Gastroesophageal sphincter (tissue), 3 donors: ENCODE data around the gene MYLK3.

Source experiments
- CTCF ChIP-seq, 4 experiments: fragments of 200-600 bp in 2 of 4; fragments of 450-650 bp in 2 of 4; sonication (generic) in 1 of 4; IDR thresholded peaks; one replicate each; pipeline ENCODE4 v1.5.1; 2017 to 2019; ENCODE audit warnings: antibody characterized with exemption in 4 of 4, mild to moderate bottlenecking in 2 of 4, moderate library complexity in 2 of 4
- POLR2A ChIP-seq, 2 donors: fragments of 450-650 bp; IDR thresholded peaks; one replicate each; pipeline ENCODE4 v1.6.1; 2017; ENCODE audit warnings: antibody characterized with exemption in 2 of 2, mild to moderate bottlenecking in 2 of 2, moderate library complexity in 1 of 2

GRCh38 chr16:46737621-46738214, 10.4 kb downstream of the MYLK3 start:
- TF ChIP-seq CTCF (IDR thresholded peaks at IDR 0.05) (no peak), POLR2A (IDR thresholded peaks at IDR 0.05) (no peak)
